NT2/D1 (cell line): ENCODE measurements around the gene HLF.

Experiments used
- YY1 ChIP-seq: IDR thresholded peaks from 2 replicates; pipeline ENCODE4 v1.6.1; 2011; ENCODE audit not compliant: insufficient read length, insufficient read depth
- ZNF274 ChIP-seq: IDR thresholded peaks from 2 replicates; pipeline ENCODE4 v1.6.1; 2011; ENCODE audit warnings: mild to moderate bottlenecking, low read depth, low read length

- no peak for TF ChIP-seq ZNF274
- TF ChIP-seq YY1: no peak
These were observed 14.9 kb upstream of the HLF start for GRCh38 chr17:55249861-55250260.
